ENCODE results near the gene LMAN2. TPM values are rescaled to one million over a fixed set of nuclear protein-coding genes. Genes with fewer than 3 reads are reported as not detected.
"Not testable (repeated sequence)": the region's sequence is repeated elsewhere in the genome, so short reads cannot be mapped to it uniquely, and the experiment has no call there.

The LMAN2 gene
- total RNA-seq, 2 donors from 2014 or later, result 72.4 to 95.7 TPM

GRCh38 chr5:177355868-177356168 is 4.3 kb upstream of the LMAN2 start:
- intact Hi-C loops (cut with DNase I), result no loop called here
- DNase-seq (ENCODE audit: low spot score), result no peak

DNA sequence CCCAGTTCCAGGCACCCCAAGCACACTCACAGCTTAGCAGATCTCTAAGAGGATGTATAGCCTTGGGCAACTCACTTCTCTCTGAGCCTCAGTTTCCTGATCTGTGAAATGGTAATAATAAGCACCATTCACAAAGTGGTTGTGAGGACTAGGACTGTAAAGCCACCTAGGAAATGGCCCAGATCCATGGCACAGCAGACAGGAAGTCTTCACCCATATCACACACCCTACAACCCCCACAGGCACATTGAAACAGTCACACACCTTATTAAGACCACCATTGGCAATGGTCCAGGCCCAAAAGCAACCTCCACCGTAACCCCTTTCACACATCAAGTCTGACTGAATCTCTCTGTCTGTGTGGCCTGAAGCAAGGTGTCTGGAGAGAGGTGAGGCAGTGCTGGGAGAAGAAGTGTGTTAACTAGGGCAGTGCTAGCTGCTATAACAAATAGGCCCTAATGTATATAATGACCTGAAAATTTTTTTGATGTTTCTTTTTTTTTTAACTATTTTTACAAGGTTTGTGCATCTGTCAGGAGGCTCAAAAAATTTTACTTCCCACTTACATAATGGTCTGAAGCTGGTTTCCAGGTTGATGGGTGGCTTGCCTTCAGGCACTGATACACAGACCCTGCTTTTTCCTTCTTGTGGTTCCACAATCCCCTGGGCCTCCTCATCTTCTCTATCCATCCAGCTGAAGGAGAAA is 3.8 kb upstream of the LMAN2 start:
- intact Hi-C loops (cut with DNase I), result no loop called here
- DNase-seq (ENCODE audit: low spot score), result peak; percentile 11

GRCh38 chr5:177354711-177355110 is 3.2 kb upstream of the LMAN2 start:
- DNase-seq (ENCODE audit: low spot score), result no peak
- intact Hi-C loops (cut with DNase I), result no loop called here

- no peak for DNase-seq (ENCODE audit: low spot score)
- intact Hi-C loops (cut with DNase I), result no loop called here
Measured at GRCh38 chr5:177354256-177354655, 2.8 kb upstream of the LMAN2 start.

GRCh38 chr5:177353093-177353492 is 1.6 kb upstream of the LMAN2 start:
- intact Hi-C loops (cut with DNase I), result no loop called here
- DNase-seq (ENCODE audit: low spot score), result no peak

DNA sequence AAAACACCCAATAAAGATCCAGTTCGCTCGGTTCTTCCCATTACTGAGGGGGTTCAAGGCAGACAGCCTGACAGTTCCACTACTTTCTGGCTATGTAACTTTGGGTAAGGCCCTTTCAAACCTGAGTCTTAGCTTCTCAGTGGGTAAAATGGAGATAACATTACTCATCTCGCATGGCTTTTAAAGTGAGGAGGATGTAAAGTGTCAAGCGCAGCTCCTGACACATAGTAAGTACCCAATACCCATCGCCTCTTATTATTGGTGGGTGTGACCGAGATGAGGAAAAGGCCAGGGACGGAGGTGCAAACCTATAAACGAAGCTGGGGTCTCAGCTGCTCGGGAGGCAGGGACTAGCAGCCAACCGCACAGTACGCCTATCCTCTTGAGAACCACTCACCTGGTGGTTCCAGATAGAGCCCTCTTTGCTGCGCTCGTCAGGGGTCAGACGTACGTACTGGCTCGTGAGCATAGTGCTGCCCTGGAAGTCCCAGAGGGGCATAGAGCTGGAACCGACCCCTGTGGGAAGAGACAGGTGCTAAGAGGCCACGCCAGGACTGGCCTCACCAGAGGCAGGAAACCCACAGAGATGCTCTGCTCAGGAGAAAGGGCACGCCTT is 584 bp downstream of the LMAN2 start:
- intact Hi-C loops (cut with DNase I), result no loop called here
- DNase-seq (ENCODE audit: low spot score), result peak; percentile 67

DNA sequence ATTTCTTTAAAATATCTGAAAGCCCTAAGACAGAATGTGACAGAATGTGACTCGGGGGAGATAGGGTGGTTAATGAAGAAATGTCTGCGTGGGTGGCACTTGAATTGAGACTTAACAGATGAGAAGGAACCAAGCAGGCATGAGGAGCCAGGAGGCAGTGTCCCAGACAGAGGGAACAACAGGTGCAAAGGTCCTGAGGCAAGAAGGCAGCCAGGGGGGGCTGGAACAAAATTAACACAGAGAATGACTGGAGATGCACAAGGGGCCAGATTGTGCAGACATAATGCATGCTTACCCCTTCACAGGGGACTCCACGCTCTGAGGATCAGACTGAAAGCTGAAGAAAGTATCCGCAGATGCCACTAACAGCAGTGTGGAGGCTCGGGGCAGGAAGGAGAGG is 1.7 kb downstream of the LMAN2 start:
- intact Hi-C loops (cut with DNase I), result no loop called here
- peak; percentile 34 for DNase-seq (ENCODE audit: low spot score)

DNA sequence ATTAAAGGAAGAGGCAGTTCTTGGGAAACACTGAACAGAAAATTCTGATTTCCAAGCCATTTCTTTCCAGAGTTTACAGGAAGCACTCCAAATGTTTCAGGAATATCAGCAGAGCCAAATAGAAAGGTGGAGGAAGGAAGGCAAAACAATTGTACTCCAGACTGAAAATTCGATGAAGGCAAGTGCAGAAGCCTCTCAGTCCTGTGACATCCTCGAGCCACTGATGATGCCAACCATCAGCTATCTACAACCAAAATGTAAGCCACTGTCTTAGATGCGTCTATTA is 2.2 kb downstream of the LMAN2 start:
- intact Hi-C loops (cut with DNase I), result no loop called here
- no peak for DNase-seq (ENCODE audit: low spot score)

DNA sequence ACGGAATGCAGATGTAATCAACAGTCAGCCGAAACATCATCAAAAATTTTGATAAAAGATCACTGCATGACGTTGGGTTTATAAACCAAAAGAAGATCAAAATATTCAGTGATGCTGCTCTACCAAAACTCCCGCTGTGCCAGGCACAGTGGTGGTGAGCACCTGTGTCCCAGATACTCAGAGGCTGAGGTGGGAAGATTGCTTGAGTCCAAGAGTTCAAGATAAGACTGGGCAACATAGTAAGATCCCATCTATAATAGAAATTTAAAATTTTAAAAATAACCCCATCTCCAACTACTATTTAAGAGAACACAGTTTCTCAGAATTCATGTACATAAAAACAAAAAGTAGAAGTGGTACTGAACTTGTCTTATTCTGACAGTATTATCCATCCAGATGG is 3.8 kb downstream of the LMAN2 start:
- intact Hi-C loops (cut with DNase I), result no loop called here
- no peak for DNase-seq (ENCODE audit: low spot score)

GRCh38 chr5:177346820-177347219 is 4.6 kb downstream of the LMAN2 start:
- no peak for DNase-seq (ENCODE audit: low spot score)
- intact Hi-C loops (cut with DNase I), result no loop called here

DNA sequence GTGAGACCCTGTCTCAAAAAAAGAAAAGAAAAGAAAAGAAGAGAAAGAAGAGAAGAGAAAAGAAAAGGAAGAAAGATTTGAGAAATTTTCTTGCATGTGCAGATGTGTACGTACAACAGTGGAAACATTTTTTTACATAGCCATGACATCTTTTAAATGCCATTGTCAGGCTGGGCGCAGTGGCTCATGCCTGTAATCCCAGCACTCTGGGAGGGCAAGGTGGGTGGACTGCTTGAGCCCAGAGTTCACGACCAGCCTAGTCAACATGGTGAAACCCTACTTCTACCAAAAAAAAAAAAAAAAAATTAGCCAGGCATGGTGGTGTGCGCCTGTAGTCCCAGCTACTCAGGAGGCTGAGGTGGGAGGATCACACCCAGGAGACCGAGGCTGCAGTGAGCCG is 6.6 kb downstream of the LMAN2 start:
- intact Hi-C loops (cut with DNase I), result no loop called here
- DNase-seq (ENCODE audit: low spot score), result no peak

- intact Hi-C loops (cut with DNase I), result no loop called here
- DNase-seq (ENCODE audit: low spot score), result no peak
Measured at GRCh38 chr5:177343777-177344176, 7.7 kb downstream of the LMAN2 start.

GRCh38 chr5:177343000-177343399 is 8.5 kb downstream of the LMAN2 start:
- intact Hi-C loops (cut with DNase I), result not testable (repeated sequence)
- peak; percentile 24 for DNase-seq (ENCODE audit: low spot score)

DNA sequence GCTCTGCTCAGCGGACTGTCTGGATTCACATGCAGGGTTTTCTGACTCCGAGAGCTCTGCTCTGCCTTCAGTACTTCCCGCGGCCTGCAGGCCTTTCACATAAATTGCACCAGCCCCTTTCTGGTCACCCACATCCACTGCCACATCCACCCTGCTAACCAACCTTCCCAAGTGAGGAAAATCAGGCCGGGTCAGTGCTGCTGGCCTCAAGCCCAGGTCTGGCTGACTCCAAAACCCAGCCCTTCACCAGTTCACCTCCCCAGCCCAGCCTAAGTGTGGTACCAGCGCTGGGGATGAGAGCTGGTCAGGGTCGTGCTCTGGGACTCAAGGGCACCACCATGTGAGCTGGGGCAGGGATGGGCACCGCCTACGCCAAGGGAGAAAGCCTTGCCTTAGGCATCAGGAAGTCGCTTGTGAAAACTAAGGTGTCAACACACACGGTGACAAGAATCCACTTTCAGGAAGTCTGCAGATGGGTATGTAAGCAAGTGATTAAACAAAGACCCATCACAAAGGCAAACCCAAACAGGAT is 12.3 kb downstream of the LMAN2 start:
- peak; percentile 76 for DNase-seq (ENCODE audit: low spot score)
- intact Hi-C loops (cut with DNase I), result no loop called here

- intact Hi-C loops (cut with DNase I), result no loop called here
- DNase-seq (ENCODE audit: low spot score), result peak; percentile 79
Measured at GRCh38 chr5:177338251-177339106, 13.0 kb downstream of the LMAN2 start.

GRCh38 chr5:177336603-177337494 is 14.6 kb downstream of the LMAN2 start:
- DNase-seq (ENCODE audit: low spot score), result peak; percentile 82
- intact Hi-C loops (cut with DNase I), result no loop called here

DNA sequence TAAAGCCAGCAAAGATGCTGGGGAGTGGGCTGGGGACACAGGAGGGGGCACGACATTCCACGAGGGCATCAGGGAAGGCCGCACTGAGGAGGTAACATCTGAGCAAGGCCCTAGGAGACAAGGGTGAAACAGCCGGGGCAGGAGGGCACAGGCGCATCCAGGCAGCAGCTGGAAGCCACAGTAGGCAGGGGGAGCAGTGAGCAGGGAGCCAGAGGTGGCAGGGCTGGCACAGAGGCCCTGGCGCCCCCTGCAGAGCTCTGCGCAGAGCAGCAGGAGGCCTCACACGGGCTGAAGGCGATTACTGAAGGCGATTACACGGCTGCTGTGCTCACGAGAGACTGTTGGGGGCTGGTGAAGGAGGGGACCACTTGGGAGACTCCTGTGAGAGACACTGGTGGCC is 15.4 kb downstream of the LMAN2 start:
- intact Hi-C loops (cut with DNase I), result no loop called here

DNA sequence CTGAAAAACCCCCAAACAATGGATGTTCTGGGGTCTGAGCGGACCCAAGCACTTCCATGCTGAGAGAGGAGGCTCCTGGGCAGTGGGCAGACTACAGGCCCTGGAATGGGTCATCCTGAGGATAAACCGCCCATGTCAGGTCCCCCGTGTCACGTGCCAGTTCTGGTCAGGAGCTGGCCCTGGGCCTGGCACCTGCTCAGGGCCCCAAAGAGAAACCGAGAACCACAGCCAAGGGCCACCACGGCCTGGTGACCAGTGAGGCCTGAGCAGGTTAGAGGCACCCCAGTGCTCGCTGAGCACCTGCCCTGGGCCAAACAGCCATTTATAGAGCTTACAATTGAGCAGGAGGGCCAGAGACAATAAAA is 15.8 kb downstream of the LMAN2 start:
- intact Hi-C loops (cut with DNase I), result no loop called here

More for the DNA sequence above, 15.4 kb downstream of the LMAN2 start:
- DNase-seq (ENCODE audit: low spot score), result peak; percentile 55

More for the DNA sequence above, 15.8 kb downstream of the LMAN2 start:
- DNase-seq (ENCODE audit: low spot score), result peak; percentile 28
